Mesenchymal stem cell (in vitro differentiated cells and primary cell): ENCODE measurements around the gene PRIM2.
A peak's percentile ranks its signal among the peaks of the same experiment; 100 is the strongest.
"Not testable (repeated sequence)": the region's sequence is repeated elsewhere in the genome, so short reads cannot be mapped to it uniquely, and the experiment has no call there.

Source experiments
- DNase-seq: peaks from one replicate; pipeline ENCODE4 v3.0.0-alpha.2; 2013
- H2AFZ ChIP-seq: one replicate; pipeline ENCODE4 v1.6.1; 2013; ENCODE audit warnings: low read depth, mild to moderate bottlenecking, control low read depth, inconsistent platforms, low read length, moderate library complexity
- H2AK5ac ChIP-seq: 2 replicates; pipeline ENCODE4 v1.6.1; 2013; ENCODE audit warnings: low read length, moderate library complexity, mild to moderate bottlenecking, inconsistent platforms; ENCODE audit not compliant: severe bottlenecking
- H2BK120ac ChIP-seq: one replicate; pipeline ENCODE4 v1.6.1; 2013; ENCODE audit warnings: low read depth, mild to moderate bottlenecking, inconsistent platforms, low read length, moderate library complexity
- H2BK12ac ChIP-seq, 2 experiments: one replicate each; pipeline ENCODE4 v1.6.1; 2013; ENCODE audit warnings: inconsistent platforms in 2 of 2, low read length in 2 of 2, mild to moderate bottlenecking in 2 of 2, moderate library complexity in 2 of 2, control low read depth in 1 of 2
- H2BK15ac ChIP-seq: one replicate; pipeline ENCODE4 v1.6.1; 2013; ENCODE audit warnings: mild to moderate bottlenecking, low read depth, inconsistent platforms; ENCODE audit not compliant: poor library complexity, severe bottlenecking
- H2BK5ac ChIP-seq: 2 replicates; pipeline ENCODE4 v1.6.1; 2013; ENCODE audit warnings: low read depth, mild to moderate bottlenecking, low read length, control low read depth, inconsistent platforms; ENCODE audit not compliant: poor library complexity, severe bottlenecking
- H3K14ac ChIP-seq, 2 experiments: one replicate each; pipeline ENCODE4 v1.6.1; 2013; ENCODE audit warnings: inconsistent platforms in 2 of 2, low read length in 2 of 2, control low read depth in 1 of 2, mild to moderate bottlenecking in 1 of 2, moderate library complexity in 1 of 2
- H3K18ac ChIP-seq, 2 experiments: one replicate each; pipeline ENCODE4 v1.6.1; 2013; ENCODE audit warnings: inconsistent platforms in 2 of 2, low read length in 2 of 2, control low read depth in 1 of 2, low read depth in 1 of 2, mild to moderate bottlenecking in 1 of 2
- H3K23ac ChIP-seq, 2 experiments: one replicate each; pipeline ENCODE4 v1.6.1; 2013; ENCODE audit warnings: inconsistent platforms in 2 of 2, low read length in 2 of 2, mild to moderate bottlenecking in 2 of 2, moderate library complexity in 2 of 2, control low read depth in 1 of 2
- H3K27ac ChIP-seq: 2 replicates; pipeline ENCODE4 v1.5.1; 2013; ENCODE audit warnings: mild to moderate bottlenecking, moderate library complexity, low read length, control low read depth, inconsistent platforms; ENCODE audit not compliant: poor library complexity, severe bottlenecking
- H3K27me3 ChIP-seq, 2 experiments: 2 replicates each; pipeline versions ENCODE4 v1.6.1 to v1.7.0; 2013; ENCODE audit warnings: low read length in 2 of 2, mild to moderate bottlenecking in 2 of 2, moderate library complexity in 2 of 2, control low read depth in 1 of 2, inconsistent platforms in 1 of 2; ENCODE audit not compliant: control insufficient read depth in 1 of 2, insufficient read depth in 1 of 2
- H3K36me3 ChIP-seq, 2 experiments: 2 replicates each; pipeline versions ENCODE4 v1.6.1 to v1.7.0; 2013; ENCODE audit warnings: low read length in 2 of 2, control low read depth in 1 of 2, inconsistent platforms in 1 of 2, low read depth in 1 of 2, mild to moderate bottlenecking in 1 of 2; ENCODE audit not compliant: insufficient read depth in 2 of 2, control insufficient read depth in 1 of 2
- H3K4ac ChIP-seq, 2 experiments: one replicate each; pipeline ENCODE4 v1.6.1; 2013; ENCODE audit warnings: inconsistent platforms in 2 of 2, low read length in 2 of 2, mild to moderate bottlenecking in 2 of 2, moderate library complexity in 2 of 2, control low read depth in 1 of 2, low read depth in 1 of 2
- H3K4me1 ChIP-seq: 2 replicates; pipeline ENCODE4 v1.6.1; 2013; ENCODE audit warnings: low read depth, low read length, control low read depth; ENCODE audit not compliant: control insufficient read depth, insufficient read depth
- H3K4me2 ChIP-seq: 2 replicates; pipeline ENCODE4 v1.6.1; 2013; ENCODE audit warnings: low read length, mild to moderate bottlenecking, inconsistent platforms; ENCODE audit not compliant: poor library complexity, severe bottlenecking
- H3K4me3 ChIP-seq, 2 experiments: 2 replicates each; pipeline versions ENCODE4 v1.5.1 to v1.7.0; 2013; ENCODE audit warnings: low read length in 2 of 2, mild to moderate bottlenecking in 2 of 2, control low read depth in 1 of 2, low read depth in 1 of 2; ENCODE audit not compliant: insufficient read depth in 1 of 2
- H3K79me1 ChIP-seq: replicated peaks from 2 replicates; pipeline ENCODE4 v1.6.1; 2013; ENCODE audit warnings: mild to moderate bottlenecking, control low read depth, low read length, inconsistent platforms; ENCODE audit not compliant: poor library complexity, severe bottlenecking
- H3K9ac ChIP-seq: 2 replicates; pipeline ENCODE4 v1.7.0; 2013; ENCODE audit warnings: mild to moderate bottlenecking, low read length, moderate library complexity
- H3K9me3 ChIP-seq: 2 replicates; pipeline ENCODE4 v1.7.0; 2013; ENCODE audit warnings: mild to moderate bottlenecking, low read length; ENCODE audit not compliant: control insufficient read depth
- H4K8ac ChIP-seq: one replicate; pipeline ENCODE4 v1.6.1; 2013; ENCODE audit warnings: inconsistent platforms, mild to moderate bottlenecking, low read length, moderate library complexity
- H4K91ac ChIP-seq: one replicate; pipeline ENCODE4 v1.6.1; 2013; ENCODE audit warnings: mild to moderate bottlenecking, low read length, inconsistent platforms
- WGBS: methylation state at CpG from one replicate; pipeline ENCODE4 v1.1.7; 2013; ENCODE audit warnings: mixed read lengths; 5-methylcytosine and 5-hydroxymethylcytosine counted together

PRIM2 gene

DNA sequence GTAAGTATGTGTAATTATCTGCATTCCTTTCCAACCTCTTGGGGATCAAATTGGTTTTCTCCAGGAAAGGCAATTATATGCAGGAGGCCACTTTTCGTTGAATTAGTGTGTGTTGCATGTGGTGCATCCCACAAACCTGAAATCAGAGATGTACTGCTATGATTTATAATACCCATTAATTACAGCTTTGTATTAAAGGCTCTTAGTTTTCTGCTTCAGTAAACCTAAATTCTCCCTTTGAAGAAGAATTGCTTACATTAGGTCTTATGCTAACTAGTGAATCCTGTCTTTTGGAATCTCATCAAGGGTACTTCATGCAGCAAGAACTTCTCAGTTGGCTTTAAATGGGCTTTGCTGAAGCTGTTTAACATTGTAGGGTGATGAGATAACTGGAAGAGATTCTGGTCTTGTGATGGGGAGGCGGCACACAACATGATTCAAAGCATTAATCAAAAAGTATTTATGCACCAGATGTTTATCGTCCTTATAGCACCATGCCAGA lies 155.5 kb downstream of the PRIM2 start:
- not testable (repeated sequence) for H3K23ac ChIP-seq, H3K14ac ChIP-seq, H3K18ac ChIP-seq, H3K4me2 ChIP-seq, H2AK5ac ChIP-seq, H3K79me1 ChIP-seq, H3K4ac ChIP-seq, H2BK120ac ChIP-seq, H2AFZ ChIP-seq, H3K4me3 ChIP-seq, H2BK15ac ChIP-seq, H3K9me3 ChIP-seq, H4K91ac ChIP-seq, H2BK5ac ChIP-seq, H2BK12ac ChIP-seq, H3K4me1 ChIP-seq, H4K8ac ChIP-seq, H3K36me3 ChIP-seq, H3K27me3 ChIP-seq
- peak; percentile 91 for DNase-seq
- H3K27ac ChIP-seq = peak overlapping the region; percentile 83
- H3K9ac ChIP-seq = peak overlapping the region; percentile 85
- WGBS = 3% methylated on average over 2 of the region's 3 CpGs

DNA sequence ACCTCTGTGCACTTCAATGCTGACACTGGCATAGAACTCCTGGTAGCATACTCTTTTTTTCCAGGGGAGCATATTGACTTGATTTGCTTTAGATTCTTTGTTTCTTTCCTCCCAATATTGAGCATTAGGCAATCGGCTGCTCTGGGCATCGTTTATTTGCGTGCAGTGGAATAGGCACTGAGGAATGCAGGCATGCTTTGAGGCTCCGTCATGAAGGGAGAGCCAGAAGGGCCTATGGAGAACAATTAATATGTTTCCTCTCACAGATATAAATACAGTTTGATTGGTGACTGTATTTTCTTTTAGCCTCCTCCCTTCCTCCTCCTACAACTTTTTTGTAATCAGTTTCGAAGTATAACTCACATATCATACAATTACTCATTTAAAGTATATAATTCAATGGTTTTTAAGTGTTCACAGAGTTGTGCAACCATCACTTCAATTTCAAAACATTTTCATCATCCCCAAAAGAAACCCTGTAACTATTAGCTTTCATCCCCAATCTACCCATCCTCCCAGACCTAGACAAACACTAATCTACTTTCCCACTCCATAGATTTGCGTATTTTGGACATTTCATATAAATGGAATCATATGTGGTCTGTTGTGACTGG lies 157.5 kb downstream of the PRIM2 start:
- H3K18ac ChIP-seq = peak overlapping the region; percentile 33 to 40
- DNase-seq = peak; percentile 71
- not testable (repeated sequence) for H3K79me1 ChIP-seq, H2BK12ac ChIP-seq, H3K4me2 ChIP-seq, H3K27me3 ChIP-seq, H3K4me1 ChIP-seq, H3K27ac ChIP-seq, H3K4ac ChIP-seq, H2BK5ac ChIP-seq, H3K4me3 ChIP-seq, H2BK15ac ChIP-seq, H3K9me3 ChIP-seq, H2BK120ac ChIP-seq, H3K36me3 ChIP-seq, H3K14ac ChIP-seq, H3K23ac ChIP-seq, H2AFZ ChIP-seq, H2AK5ac ChIP-seq
- 30% methylated on average over 2 of the region's 6 CpGs for WGBS
- peak overlapping the region; percentile 50 for H4K91ac ChIP-seq
- peak overlapping the region; percentile 35 for H4K8ac ChIP-seq
- H3K9ac ChIP-seq = peak overlapping the region; percentile 45

DNA sequence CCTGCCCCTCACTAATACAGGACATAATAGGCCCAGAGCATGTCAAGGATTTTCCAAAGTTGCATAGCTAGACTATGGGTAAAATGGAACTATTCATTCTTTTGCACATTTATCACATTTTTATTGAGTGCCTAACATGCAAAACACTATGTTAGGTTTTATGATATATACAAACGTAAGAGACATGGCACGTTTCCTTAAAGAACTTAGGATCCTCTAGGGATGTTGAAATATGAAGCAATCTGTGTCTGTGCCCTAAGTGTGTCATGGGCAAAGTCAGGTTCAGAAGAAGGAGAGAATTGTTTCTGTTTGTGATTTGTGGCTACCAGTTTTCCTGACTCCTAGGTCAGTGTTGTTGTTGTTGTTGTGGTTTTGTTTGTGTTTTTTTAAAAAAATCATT lies 158.2 kb downstream of the PRIM2 start:
- H4K91ac ChIP-seq, H2BK5ac ChIP-seq, H3K27me3 ChIP-seq, H3K4me2 ChIP-seq, H3K4me3 ChIP-seq, H3K79me1 ChIP-seq, H2AFZ ChIP-seq, H4K8ac ChIP-seq, H3K23ac ChIP-seq, H3K36me3 ChIP-seq, H3K14ac ChIP-seq, H3K27ac ChIP-seq, H3K9me3 ChIP-seq, H2BK12ac ChIP-seq, H2AK5ac ChIP-seq, H2BK120ac ChIP-seq, H3K4ac ChIP-seq, H3K4me1 ChIP-seq, H2BK15ac ChIP-seq: not testable (repeated sequence)
- 54% methylated on average over 2 of the region's 2 CpGs for WGBS
- Histone ChIP-seq H3K9ac (peak overlapping the region; percentile 15), H3K18ac (peak overlapping the region in 1 of 2 experiments; percentile 48)
- DNase-seq = peak; percentile 61

DNA sequence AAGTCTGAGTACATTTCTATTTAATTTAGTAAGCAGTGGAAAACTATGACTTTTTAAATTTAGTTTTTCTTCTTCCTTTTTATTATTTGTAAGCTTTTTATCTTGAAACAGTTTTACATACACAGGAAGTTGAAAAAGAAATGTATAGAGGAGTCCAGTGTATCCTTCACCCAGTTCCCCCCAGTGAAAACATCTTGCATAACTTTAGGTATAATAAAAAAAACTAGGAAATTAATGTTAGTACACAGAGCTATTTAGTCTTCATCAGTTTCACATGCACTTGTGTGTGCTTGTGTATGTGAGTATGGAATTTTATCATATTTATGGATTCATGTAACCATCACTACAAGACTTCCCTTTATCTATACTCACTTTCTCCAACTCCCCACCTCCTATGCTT lies 162.8 kb downstream of the PRIM2 start:
- H3K27me3 ChIP-seq, H3K27ac ChIP-seq, H2AK5ac ChIP-seq, H3K4me1 ChIP-seq, H3K14ac ChIP-seq, H4K8ac ChIP-seq, H3K23ac ChIP-seq, H3K36me3 ChIP-seq, H3K79me1 ChIP-seq, H2BK12ac ChIP-seq, H2BK15ac ChIP-seq, DNase-seq, H2AFZ ChIP-seq, H3K9ac ChIP-seq, H4K91ac ChIP-seq, H3K4me2 ChIP-seq, H3K4me3 ChIP-seq, H2BK5ac ChIP-seq, H3K18ac ChIP-seq, H3K9me3 ChIP-seq, H3K4ac ChIP-seq, H2BK120ac ChIP-seq: not testable (repeated sequence)
